HepG2 (cell line): ENCODE measurements around the gene DRAP1. TPM values are rescaled to one million over a fixed set of nuclear protein-coding genes. Genes with fewer than 3 reads are reported as not detected.

Experiments
- ARNTL ChIP-seq: sonication (generic); formaldehyde crosslinking; IDR thresholded peaks from 2 replicates; pipeline ENCODE4 v1.4.0; 2020; ENCODE audit warnings: mild to moderate bottlenecking, missing genetic modification reagents
- DMAP1 ChIP-seq: IDR thresholded peaks from 2 replicates; pipeline ENCODE4 v1.6.1; 2016
- EZH2 ChIP-seq: conservative IDR thresholded peaks from 2 replicates; pipeline ENCODE4 v1.6.1; 2012; ENCODE audit warnings: mild to moderate bottlenecking, low read depth, low read length, moderate library complexity
- FOXJ3 ChIP-seq: sonication (generic); formaldehyde crosslinking; IDR thresholded peaks from 2 replicates; pipeline ENCODE4 v1.4.0; 2020; ENCODE audit warnings: missing genetic modification reagents, mild to moderate bottlenecking, borderline replicate concordance
- NFYC ChIP-seq: IDR thresholded peaks from 2 replicates; pipeline ENCODE4 v1.6.1; 2016; ENCODE audit warnings: missing genetic modification reagents, missing compliant biosample characterization
- RXRA ChIP-seq: sonication (generic); formaldehyde crosslinking; IDR thresholded peaks from 2 replicates; pipeline ENCODE4 v1.5.1; 2020; ENCODE audit warnings: missing genetic modification reagents
- SRSF4 ChIP-seq: fragments of 200-400 bp; formaldehyde crosslinking; IDR thresholded peaks from one replicate; pipeline ENCODE4 v1.6.1; 2018; ENCODE audit warnings: mild to moderate bottlenecking, low read depth, low read length, moderate library complexity; ENCODE audit not compliant: poor library complexity, severe bottlenecking
- ZIK1 ChIP-seq: sonication (generic); formaldehyde crosslinking; IDR thresholded peaks from 2 replicates; pipeline ENCODE4 v1.5.0; 2020; ENCODE audit warnings: mild to moderate bottlenecking, low read depth, missing genetic modification reagents, borderline replicate concordance
- ZNF430 ChIP-seq: sonication (generic); formaldehyde crosslinking; IDR thresholded peaks from 2 replicates; pipeline ENCODE4 v1.9.0; 2021; ENCODE audit warnings: mild to moderate bottlenecking, missing genetic modification reagents
- ZNF557 ChIP-seq: sonication (generic); formaldehyde crosslinking; IDR thresholded peaks from 2 replicates; pipeline ENCODE4 v1.4.0; 2020; ENCODE audit warnings: missing genetic modification reagents
- ZNF614 ChIP-seq: IDR thresholded peaks from 2 replicates; pipeline ENCODE4 v1.6.1; 2018; ENCODE audit warnings: missing biosample characterization, missing genetic modification reagents, inconsistent platforms, borderline replicate concordance
- ZNF782 ChIP-seq: sonication (generic); formaldehyde crosslinking; IDR thresholded peaks from 2 replicates; pipeline ENCODE4 v1.4.0; 2020; ENCODE audit warnings: missing genetic modification reagents, mild to moderate bottlenecking, borderline replicate concordance
- ZSCAN29 ChIP-seq: sonication (generic); formaldehyde crosslinking; conservative IDR thresholded peaks from 2 replicates; pipeline ENCODE4 v1.4.0; 2020; ENCODE audit warnings: mild to moderate bottlenecking, missing genetic modification reagents
- polyA plus RNA-seq, 8 experiments: library from polyadenylated mRNA; depleted of rRNA in 3 of 8; stranded (reverse) in 7 of 8; unstranded in 1 of 8; fragments of >200 nt; fragmentation: Illumina TruSeq in 4 of 8; extraction: Trizol in 4 of 8; gene quantifications; 2 replicates each; pipeline versions ENCODE4 v1.2.1 to v1.2.3, GENCODE V29; 2011 to 2016; ENCODE audit warnings: low read depth in 4 of 8, missing spikeins in 1 of 8, mixed read lengths in 1 of 8; ENCODE audit not compliant: insufficient read depth in 1 of 8
- total RNA-seq, 5 experiments: library from RNA; depleted of rRNA; stranded (reverse); fragments of >200 nt; fragmentation: Illumina TruSeq; extraction: Trizol; gene quantifications; 2 replicates each; pipeline ENCODE4 v1.2.3, GENCODE V29; 2016; ENCODE audit warnings: low read depth in 1 of 5
- TF ChIP-seq, protein P1 (sequence below): sonication (generic); formaldehyde crosslinking; conservative IDR thresholded peaks from 2 replicates; pipeline ENCODE4 v1.4.0; 2020; ENCODE audit warnings: mild to moderate bottlenecking, missing genetic modification reagents, moderate library complexity
- TF ChIP-seq, protein P2 (sequence below): sonication (generic); formaldehyde crosslinking; IDR thresholded peaks from 2 replicates; pipeline ENCODE4 v1.4.0; 2020; ENCODE audit warnings: missing genetic modification reagents
- TF ChIP-seq, protein P3 (sequence below): IDR thresholded peaks from 2 replicates; pipeline ENCODE4 v1.6.1; 2016; ENCODE audit warnings: low read depth, missing genetic modification reagents, missing compliant biosample characterization
- TF ChIP-seq, protein P4 (sequence below): sonication (generic); formaldehyde crosslinking; IDR thresholded peaks from 2 replicates; pipeline ENCODE4 v1.4.0; 2020; ENCODE audit warnings: missing genetic modification reagents, mild to moderate bottlenecking, borderline replicate concordance

Gene DRAP1
- total and polyA plus RNA-seq, 2 of the 13 experiments (the other 11 are each of a cell fraction or from before 2014, with no cell fraction given): 46.8 to 52.3 TPM

DNA sequence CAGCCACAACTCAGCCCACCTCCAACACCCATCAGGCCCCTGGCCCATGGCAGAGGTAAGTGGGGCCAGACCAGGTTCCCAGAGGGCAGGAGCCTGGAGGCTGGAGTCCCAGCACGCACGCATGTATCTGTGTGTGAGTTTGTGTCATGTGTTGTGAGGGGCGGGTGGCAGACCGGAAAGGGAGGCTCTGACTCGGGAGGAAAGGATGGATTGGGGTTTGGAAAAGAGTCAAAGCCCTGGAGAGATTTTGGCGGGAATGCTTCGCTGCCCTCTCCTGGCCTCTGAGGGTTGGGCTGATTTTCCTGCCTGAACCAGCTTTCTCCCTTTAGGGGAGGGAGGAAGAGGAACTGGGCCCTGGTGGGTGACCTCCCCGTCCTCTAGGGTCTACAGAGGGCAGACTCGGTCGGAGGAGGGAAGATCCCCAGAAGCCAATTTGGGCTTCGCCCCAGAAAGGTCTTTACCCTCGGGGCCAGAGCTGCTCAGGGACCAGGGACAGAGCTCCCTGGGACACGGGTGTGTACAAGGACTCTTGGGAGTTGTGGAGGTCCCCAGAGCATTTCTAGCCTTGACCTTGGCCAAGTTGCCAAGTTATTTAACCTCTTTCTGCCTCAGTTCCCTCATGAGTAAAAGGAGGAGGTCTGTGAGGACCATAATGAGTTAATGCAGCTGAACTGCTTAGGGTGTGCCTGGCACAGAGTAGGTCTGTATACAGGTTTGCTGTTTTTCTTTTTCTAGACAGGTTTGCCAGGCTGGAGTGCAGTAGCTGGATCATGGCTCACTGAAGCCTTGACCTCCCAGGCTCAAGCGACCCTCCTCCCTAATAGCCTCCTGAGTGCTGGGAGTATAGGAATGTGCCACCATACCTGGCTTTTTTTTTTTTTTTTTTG, 7.3 kb upstream of the DRAP1 start (continued):
- TF ChIP-seq, protein P1, sequence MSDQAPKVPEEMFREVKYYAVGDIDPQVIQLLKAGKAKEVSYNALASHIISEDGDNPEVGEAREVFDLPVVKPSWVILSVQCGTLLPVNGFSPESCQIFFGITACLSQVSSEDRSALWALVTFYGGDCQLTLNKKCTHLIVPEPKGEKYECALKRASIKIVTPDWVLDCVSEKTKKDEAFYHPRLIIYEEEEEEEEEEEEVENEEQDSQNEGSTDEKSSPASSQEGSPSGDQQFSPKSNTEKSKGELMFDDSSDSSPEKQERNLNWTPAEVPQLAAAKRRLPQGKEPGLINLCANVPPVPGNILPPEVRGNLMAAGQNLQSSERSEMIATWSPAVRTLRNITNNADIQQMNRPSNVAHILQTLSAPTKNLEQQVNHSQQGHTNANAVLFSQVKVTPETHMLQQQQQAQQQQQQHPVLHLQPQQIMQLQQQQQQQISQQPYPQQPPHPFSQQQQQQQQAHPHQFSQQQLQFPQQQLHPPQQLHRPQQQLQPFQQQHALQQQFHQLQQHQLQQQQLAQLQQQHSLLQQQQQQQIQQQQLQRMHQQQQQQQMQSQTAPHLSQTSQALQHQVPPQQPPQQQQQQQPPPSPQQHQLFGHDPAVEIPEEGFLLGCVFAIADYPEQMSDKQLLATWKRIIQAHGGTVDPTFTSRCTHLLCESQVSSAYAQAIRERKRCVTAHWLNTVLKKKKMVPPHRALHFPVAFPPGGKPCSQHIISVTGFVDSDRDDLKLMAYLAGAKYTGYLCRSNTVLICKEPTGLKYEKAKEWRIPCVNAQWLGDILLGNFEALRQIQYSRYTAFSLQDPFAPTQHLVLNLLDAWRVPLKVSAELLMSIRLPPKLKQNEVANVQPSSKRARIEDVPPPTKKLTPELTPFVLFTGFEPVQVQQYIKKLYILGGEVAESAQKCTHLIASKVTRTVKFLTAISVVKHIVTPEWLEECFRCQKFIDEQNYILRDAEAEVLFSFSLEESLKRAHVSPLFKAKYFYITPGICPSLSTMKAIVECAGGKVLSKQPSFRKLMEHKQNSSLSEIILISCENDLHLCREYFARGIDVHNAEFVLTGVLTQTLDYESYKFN (CRISPR knock-in tag): no peak
- TF ChIP-seq, protein P2, sequence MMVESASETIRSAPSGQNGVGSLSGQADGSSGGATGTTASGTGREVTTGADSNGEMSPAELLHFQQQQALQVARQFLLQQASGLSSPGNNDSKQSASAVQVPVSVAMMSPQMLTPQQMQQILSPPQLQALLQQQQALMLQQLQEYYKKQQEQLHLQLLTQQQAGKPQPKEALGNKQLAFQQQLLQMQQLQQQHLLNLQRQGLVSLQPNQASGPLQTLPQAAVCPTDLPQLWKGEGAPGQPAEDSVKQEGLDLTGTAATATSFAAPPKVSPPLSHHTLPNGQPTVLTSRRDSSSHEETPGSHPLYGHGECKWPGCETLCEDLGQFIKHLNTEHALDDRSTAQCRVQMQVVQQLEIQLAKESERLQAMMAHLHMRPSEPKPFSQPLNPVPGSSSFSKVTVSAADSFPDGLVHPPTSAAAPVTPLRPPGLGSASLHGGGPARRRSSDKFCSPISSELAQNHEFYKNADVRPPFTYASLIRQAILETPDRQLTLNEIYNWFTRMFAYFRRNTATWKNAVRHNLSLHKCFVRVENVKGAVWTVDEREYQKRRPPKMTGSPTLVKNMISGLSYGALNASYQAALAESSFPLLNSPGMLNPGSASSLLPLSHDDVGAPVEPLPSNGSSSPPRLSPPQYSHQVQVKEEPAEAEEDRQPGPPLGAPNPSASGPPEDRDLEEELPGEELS (CRISPR knock-in tag): no peak
- no peak for TF ChIP-seq ZSCAN29
- TF ChIP-seq ZNF614 (CRISPR knock-in tag): no peak
- no peak for TF ChIP-seq EZH2
- TF ChIP-seq ZNF430 (CRISPR knock-in tag): no peak
- TF ChIP-seq, protein P3, sequence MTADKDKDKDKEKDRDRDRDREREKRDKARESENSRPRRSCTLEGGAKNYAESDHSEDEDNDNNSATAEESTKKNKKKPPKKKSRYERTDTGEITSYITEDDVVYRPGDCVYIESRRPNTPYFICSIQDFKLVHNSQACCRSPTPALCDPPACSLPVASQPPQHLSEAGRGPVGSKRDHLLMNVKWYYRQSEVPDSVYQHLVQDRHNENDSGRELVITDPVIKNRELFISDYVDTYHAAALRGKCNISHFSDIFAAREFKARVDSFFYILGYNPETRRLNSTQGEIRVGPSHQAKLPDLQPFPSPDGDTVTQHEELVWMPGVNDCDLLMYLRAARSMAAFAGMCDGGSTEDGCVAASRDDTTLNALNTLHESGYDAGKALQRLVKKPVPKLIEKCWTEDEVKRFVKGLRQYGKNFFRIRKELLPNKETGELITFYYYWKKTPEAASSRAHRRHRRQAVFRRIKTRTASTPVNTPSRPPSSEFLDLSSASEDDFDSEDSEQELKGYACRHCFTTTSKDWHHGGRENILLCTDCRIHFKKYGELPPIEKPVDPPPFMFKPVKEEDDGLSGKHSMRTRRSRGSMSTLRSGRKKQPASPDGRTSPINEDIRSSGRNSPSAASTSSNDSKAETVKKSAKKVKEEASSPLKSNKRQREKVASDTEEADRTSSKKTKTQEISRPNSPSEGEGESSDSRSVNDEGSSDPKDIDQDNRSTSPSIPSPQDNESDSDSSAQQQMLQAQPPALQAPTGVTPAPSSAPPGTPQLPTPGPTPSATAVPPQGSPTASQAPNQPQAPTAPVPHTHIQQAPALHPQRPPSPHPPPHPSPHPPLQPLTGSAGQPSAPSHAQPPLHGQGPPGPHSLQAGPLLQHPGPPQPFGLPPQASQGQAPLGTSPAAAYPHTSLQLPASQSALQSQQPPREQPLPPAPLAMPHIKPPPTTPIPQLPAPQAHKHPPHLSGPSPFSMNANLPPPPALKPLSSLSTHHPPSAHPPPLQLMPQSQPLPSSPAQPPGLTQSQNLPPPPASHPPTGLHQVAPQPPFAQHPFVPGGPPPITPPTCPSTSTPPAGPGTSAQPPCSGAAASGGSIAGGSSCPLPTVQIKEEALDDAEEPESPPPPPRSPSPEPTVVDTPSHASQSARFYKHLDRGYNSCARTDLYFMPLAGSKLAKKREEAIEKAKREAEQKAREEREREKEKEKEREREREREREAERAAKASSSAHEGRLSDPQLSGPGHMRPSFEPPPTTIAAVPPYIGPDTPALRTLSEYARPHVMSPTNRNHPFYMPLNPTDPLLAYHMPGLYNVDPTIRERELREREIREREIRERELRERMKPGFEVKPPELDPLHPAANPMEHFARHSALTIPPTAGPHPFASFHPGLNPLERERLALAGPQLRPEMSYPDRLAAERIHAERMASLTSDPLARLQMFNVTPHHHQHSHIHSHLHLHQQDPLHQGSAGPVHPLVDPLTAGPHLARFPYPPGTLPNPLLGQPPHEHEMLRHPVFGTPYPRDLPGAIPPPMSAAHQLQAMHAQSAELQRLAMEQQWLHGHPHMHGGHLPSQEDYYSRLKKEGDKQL (CRISPR knock-in tag): no peak
- no peak for TF ChIP-seq DMAP1 (CRISPR knock-in tag)
- no peak for TF ChIP-seq FOXJ3 (CRISPR knock-in tag)
- TF ChIP-seq SRSF4: no peak
- TF ChIP-seq ARNTL (CRISPR knock-in tag): no peak
- no peak for TF ChIP-seq ZIK1 (CRISPR knock-in tag)
- TF ChIP-seq NFYC (CRISPR knock-in tag): no peak
- TF ChIP-seq, protein P4, sequence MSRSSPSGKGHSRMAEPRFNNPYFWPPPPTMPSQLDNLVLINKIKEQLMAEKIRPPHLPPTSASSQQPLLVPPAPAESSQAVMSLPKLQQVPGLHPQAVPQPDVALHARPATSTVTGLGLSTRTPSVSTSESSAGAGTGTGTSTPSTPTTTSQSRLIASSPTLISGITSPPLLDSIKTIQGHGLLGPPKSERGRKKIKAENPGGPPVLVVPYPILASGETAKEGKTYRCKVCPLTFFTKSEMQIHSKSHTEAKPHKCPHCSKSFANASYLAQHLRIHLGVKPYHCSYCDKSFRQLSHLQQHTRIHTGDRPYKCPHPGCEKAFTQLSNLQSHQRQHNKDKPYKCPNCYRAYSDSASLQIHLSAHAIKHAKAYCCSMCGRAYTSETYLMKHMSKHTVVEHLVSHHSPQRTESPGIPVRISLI (CRISPR knock-in tag): no peak
- TF ChIP-seq ZNF782 (CRISPR knock-in tag): no peak
- no peak for TF ChIP-seq ZNF557 (CRISPR knock-in tag)
- TF ChIP-seq RXRA (CRISPR knock-in tag): 0 out of 2 replicates have a peak, but pooled peaks have one; percentile 12
